ENCODE measurements around the gene MTUS2. TPM values are rescaled to one million over a fixed set of nuclear protein-coding genes. Genes with fewer than 3 reads are reported as not detected.

The MTUS2 gene
- total RNA-seq, 1 donor, result 0.36 TPM

GRCh38 chr13:29140277-29140676, 320.1 kb downstream of the MTUS2 start:
- H2AFZ ChIP-seq (ENCODE audit: low read length), result no peak overlapping the region
- no peaks in the 10 kb centered on the region for H3K79me2 ChIP-seq (ENCODE audit: insufficient read depth, low read length)
- H3K27me3 ChIP-seq (ENCODE audit: insufficient read depth, low read length), result no peaks in the 10 kb centered on the region
- H3K4me1 ChIP-seq (ENCODE audit: insufficient read depth, low read length), result no peaks in the 10 kb centered on the region
- H3K9me3 ChIP-seq (ENCODE audit: low read depth, low read length), result peaks cover 6% of the 10 kb centered on the region
- H3K4me2 ChIP-seq (ENCODE audit: insufficient read depth, low read length), result no peak overlapping the region
- H3K36me3 ChIP-seq (ENCODE audit: insufficient read depth, low read length), result no peaks in the 10 kb centered on the region
- H4K20me1 ChIP-seq (ENCODE audit: insufficient read depth, low read length), result no peaks in the 10 kb centered on the region
- H3K4me3 ChIP-seq (ENCODE audit: insufficient read depth, low read length), result no peak overlapping the region
- DNase-seq (ENCODE audit: insufficient read length, low spot score, missing footprints), result no peak
- H3K27ac ChIP-seq (ENCODE audit: low read depth, low read length), result no peak overlapping the region
- TF ChIP-seq CTCF (IDR thresholded peaks at IDR 0.05; ENCODE audit: extremely low read depth, low read depth, low read length), result no peak

GRCh38 chr13:29143847-29144246, 323.7 kb downstream of the MTUS2 start:
- no peak overlapping the region for H3K27ac ChIP-seq (ENCODE audit: low read depth, low read length)
- TF ChIP-seq CTCF (IDR thresholded peaks at IDR 0.05; ENCODE audit: extremely low read depth, low read depth, low read length), result no peak

GRCh38 chr13:29154390-29154789, 334.3 kb downstream of the MTUS2 start:
- Histone ChIP-seq H3K9me3 (ENCODE audit: low read depth, low read length) (peaks cover 2% of the 10 kb centered on the region), H3K4me3 (ENCODE audit: insufficient read depth, low read length) (no peak overlapping the region), H3K27me3 (ENCODE audit: insufficient read depth, low read length) (no peaks in the 10 kb centered on the region), H3K79me2 (ENCODE audit: insufficient read depth, low read length) (no peaks in the 10 kb centered on the region), H3K4me2 (ENCODE audit: insufficient read depth, low read length) (no peak overlapping the region), H2AFZ (ENCODE audit: low read length) (no peak overlapping the region), H3K36me3 (ENCODE audit: insufficient read depth, low read length) (no peaks in the 10 kb centered on the region), H3K27ac (ENCODE audit: low read depth, low read length) (no peak overlapping the region), H4K20me1 (ENCODE audit: insufficient read depth, low read length) (no peaks in the 10 kb centered on the region), H3K4me1 (ENCODE audit: insufficient read depth, low read length) (no peaks in the 10 kb centered on the region)
- no peak for TF ChIP-seq CTCF (IDR thresholded peaks at IDR 0.05; ENCODE audit: extremely low read depth, low read depth, low read length)
- DNase-seq (ENCODE audit: insufficient read length, low spot score, missing footprints), result no peak

More at GRCh38 chr13:29143847-29144246, 323.7 kb downstream of the MTUS2 start:
- DNase-seq (ENCODE audit: insufficient read length, low spot score, missing footprints), result no peak
- Histone ChIP-seq H3K4me2 (ENCODE audit: insufficient read depth, low read length) (no peak overlapping the region), H2AFZ (ENCODE audit: low read length) (no peak overlapping the region), H3K36me3 (ENCODE audit: insufficient read depth, low read length) (no peaks in the 10 kb centered on the region), H3K4me3 (ENCODE audit: insufficient read depth, low read length) (no peak overlapping the region), H4K20me1 (ENCODE audit: insufficient read depth, low read length) (no peaks in the 10 kb centered on the region), H3K79me2 (ENCODE audit: insufficient read depth, low read length) (no peaks in the 10 kb centered on the region), H3K9me3 (ENCODE audit: low read depth, low read length) (no peaks in the 10 kb centered on the region), H3K27me3 (ENCODE audit: insufficient read depth, low read length) (no peaks in the 10 kb centered on the region), H3K4me1 (ENCODE audit: insufficient read depth, low read length) (no peaks in the 10 kb centered on the region)

- H3K4me2 ChIP-seq (ENCODE audit: insufficient read depth, low read length), result no peak overlapping the region
- H3K4me1 ChIP-seq (ENCODE audit: insufficient read depth, low read length), result no peaks in the 10 kb centered on the region
- no peak for TF ChIP-seq CTCF (IDR thresholded peaks at IDR 0.05; ENCODE audit: extremely low read depth, low read depth, low read length)
- no peak for DNase-seq (ENCODE audit: insufficient read length, low spot score, missing footprints)
- H3K9me3 ChIP-seq (ENCODE audit: low read depth, low read length), result peaks cover 2% of the 10 kb centered on the region
- H2AFZ ChIP-seq (ENCODE audit: low read length), result no peak overlapping the region
- no peaks in the 10 kb centered on the region for H3K27me3 ChIP-seq (ENCODE audit: insufficient read depth, low read length)
- H3K27ac ChIP-seq (ENCODE audit: low read depth, low read length), result no peak overlapping the region
- no peak overlapping the region for H3K4me3 ChIP-seq (ENCODE audit: insufficient read depth, low read length)
- no peaks in the 10 kb centered on the region for H4K20me1 ChIP-seq (ENCODE audit: insufficient read depth, low read length)
- no peaks in the 10 kb centered on the region for H3K79me2 ChIP-seq (ENCODE audit: insufficient read depth, low read length)
- H3K36me3 ChIP-seq (ENCODE audit: insufficient read depth, low read length), result no peaks in the 10 kb centered on the region
These were observed 336.0 kb downstream of the MTUS2 start for GRCh38 chr13:29156136-29156535.

All from osteoblast (primary cell).